ENCODE results near the gene THUMPD3.

- TF ChIP-seq CTCF (IDR thresholded peaks at IDR 0.05) (no peak), ZFX (IDR thresholded peaks at IDR 0.05; ENCODE audit: borderline replicate concordance) (no peak)
Measured at GRCh38 chr3:9388562-9389272, 25.9 kb downstream of the THUMPD3 start.

Data from 22Rv1 (cell line).